Activated CD4-positive, alpha-beta T cell treated with anti-CD3 and anti-CD28 coated beads, Interleukin-2, amount 10 ng/mL, durations not matched to agents 7 days and 5 days (primary cell): ENCODE data around the gene OR4D10. TPM values are rescaled to one million over a fixed set of nuclear protein-coding genes. Genes with fewer than 3 reads are reported as not detected.

Experiments
- total RNA-seq, 2 experiments: library from RNA; stranded (reverse); gene quantifications; one replicate each; pipeline ENCODE4 v1.2.3, GENCODE V29; 2021

Gene OR4D10
- total RNA-seq, 2 experiments from 2014 or later: not detected

Other genes starting within 250 kb of the OR4D10 start
- gene OR5AN1, start 114.4 kb upstream of the OR4D10 start, total RNA-seq: not detected
- not detected for gene OR5A2, start 46.9 kb upstream of the OR4D10 start, total RNA-seq
- not detected for gene OR5A1, start 36.8 kb upstream of the OR4D10 start, total RNA-seq
- gene OR4D6, start 16.4 kb upstream of the OR4D10 start, total RNA-seq: not detected
- gene OR4D11, start 30.3 kb downstream of the OR4D10 start, total RNA-seq: not detected
- not detected for gene OR4D9, start 38.2 kb downstream of the OR4D10 start, total RNA-seq
- 10 to 100 TPM; 36.4 to 43.6 TPM for gene OSBP, start 142.5 kb downstream of the OR4D10 start, total RNA-seq
- gene PATL1, start 195.7 kb downstream of the OR4D10 start, total RNA-seq: 10 to 100 TPM; 47.2 to 59.6 TPM
- not detected for gene OR10V1, start 240.5 kb downstream of the OR4D10 start, total RNA-seq